NB4 (cell line): ENCODE measurements around the gene MEGF9.

Source experiments
- CTCF ChIP-seq: IDR thresholded peaks from one replicate; pipeline ENCODE4 v1.5.1; 2012; ENCODE audit warnings: low read depth, low read length
- MYC ChIP-seq: IDR thresholded peaks from 2 replicates; pipeline ENCODE4 v1.6.1; 2011; ENCODE audit warnings: low read depth, low read length
- POLR2A ChIP-seq: IDR thresholded peaks from 2 replicates; pipeline ENCODE4 v1.6.1; 2011; ENCODE audit warnings: mild to moderate bottlenecking; ENCODE audit not compliant: insufficient read length; ENCODE audit errors: extremely low read depth

GRCh38 chr9:120711841-120712538, 2.3 kb downstream of the MEGF9 start:
- no peak for TF ChIP-seq CTCF
- TF ChIP-seq POLR2A = no peak
- TF ChIP-seq MYC = no peak
